OCI-LY3 (cell line): Measurements from ENCODE around the gene LRRC8E.

Source experiments
- EZH2phosphoT487 ChIP-seq: fragments of 200-600 bp; shearing (Covaris generic); IDR thresholded peaks from 2 replicates; pipeline ENCODE4 v1.6.1; 2018; ENCODE audit warnings: antibody characterized with exemption, mixed run types, low read depth
- TF ChIP-seq, protein P1 (sequence below): fragments of 200-600, 300-600 bp; sonication (generic); IDR thresholded peaks from 2 replicates; pipeline ENCODE4 v1.5.1; 2014; ENCODE audit warnings: antibody characterized with exemption, low read length, low read depth

DNA sequence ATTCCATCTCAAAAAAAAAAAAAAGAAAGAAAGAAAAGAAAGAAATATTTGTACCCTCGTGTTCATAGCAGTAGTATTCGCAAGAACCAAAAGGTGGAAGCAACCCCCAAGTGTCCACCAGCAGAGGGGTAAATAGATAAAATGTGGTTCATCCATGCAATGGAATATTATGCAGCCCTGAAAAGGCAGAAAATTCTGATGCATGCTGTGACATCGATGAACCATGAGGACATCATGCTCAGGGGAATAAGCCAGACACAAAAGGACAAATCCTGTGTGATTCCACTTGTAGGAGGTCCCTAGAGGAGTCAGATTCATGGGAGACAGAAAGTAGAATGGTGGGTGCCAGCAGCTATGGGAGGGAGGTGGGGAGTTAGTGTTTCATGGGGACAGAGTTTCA lies 6.4 kb upstream of the LRRC8E start:
- TF ChIP-seq, protein P1, sequence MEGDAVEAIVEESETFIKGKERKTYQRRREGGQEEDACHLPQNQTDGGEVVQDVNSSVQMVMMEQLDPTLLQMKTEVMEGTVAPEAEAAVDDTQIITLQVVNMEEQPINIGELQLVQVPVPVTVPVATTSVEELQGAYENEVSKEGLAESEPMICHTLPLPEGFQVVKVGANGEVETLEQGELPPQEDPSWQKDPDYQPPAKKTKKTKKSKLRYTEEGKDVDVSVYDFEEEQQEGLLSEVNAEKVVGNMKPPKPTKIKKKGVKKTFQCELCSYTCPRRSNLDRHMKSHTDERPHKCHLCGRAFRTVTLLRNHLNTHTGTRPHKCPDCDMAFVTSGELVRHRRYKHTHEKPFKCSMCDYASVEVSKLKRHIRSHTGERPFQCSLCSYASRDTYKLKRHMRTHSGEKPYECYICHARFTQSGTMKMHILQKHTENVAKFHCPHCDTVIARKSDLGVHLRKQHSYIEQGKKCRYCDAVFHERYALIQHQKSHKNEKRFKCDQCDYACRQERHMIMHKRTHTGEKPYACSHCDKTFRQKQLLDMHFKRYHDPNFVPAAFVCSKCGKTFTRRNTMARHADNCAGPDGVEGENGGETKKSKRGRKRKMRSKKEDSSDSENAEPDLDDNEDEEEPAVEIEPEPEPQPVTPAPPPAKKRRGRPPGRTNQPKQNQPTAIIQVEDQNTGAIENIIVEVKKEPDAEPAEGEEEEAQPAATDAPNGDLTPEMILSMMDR: no peak
- no peak for TF ChIP-seq EZH2phosphoT487
